OCI-LY1 (cell line): Measurements from ENCODE around the gene PANK3.

Experiments
- EZH2 ChIP-seq: fragments of 200-600 bp; sonication (generic), shearing (Covaris generic); IDR thresholded peaks from 2 replicates; pipeline ENCODE4 v1.8.0; 2017; ENCODE audit warnings: borderline replicate concordance, mixed run types, mild to moderate bottlenecking, antibody characterized with exemption, low read length, moderate library complexity, mixed read lengths
- TF ChIP-seq, protein P1 (sequence below): fragments of 200-600 bp; sonication (generic), shearing (Covaris generic); IDR thresholded peaks from 2 replicates; pipeline ENCODE4 v1.5.1; 2017; ENCODE audit warnings: mild to moderate bottlenecking, antibody characterized with exemption, low read length, moderate library complexity, mixed read lengths

GRCh38 chr5:168531191-168531590, 48.0 kb downstream of the PANK3 start:
- TF ChIP-seq, protein P1, sequence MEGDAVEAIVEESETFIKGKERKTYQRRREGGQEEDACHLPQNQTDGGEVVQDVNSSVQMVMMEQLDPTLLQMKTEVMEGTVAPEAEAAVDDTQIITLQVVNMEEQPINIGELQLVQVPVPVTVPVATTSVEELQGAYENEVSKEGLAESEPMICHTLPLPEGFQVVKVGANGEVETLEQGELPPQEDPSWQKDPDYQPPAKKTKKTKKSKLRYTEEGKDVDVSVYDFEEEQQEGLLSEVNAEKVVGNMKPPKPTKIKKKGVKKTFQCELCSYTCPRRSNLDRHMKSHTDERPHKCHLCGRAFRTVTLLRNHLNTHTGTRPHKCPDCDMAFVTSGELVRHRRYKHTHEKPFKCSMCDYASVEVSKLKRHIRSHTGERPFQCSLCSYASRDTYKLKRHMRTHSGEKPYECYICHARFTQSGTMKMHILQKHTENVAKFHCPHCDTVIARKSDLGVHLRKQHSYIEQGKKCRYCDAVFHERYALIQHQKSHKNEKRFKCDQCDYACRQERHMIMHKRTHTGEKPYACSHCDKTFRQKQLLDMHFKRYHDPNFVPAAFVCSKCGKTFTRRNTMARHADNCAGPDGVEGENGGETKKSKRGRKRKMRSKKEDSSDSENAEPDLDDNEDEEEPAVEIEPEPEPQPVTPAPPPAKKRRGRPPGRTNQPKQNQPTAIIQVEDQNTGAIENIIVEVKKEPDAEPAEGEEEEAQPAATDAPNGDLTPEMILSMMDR, result no peak
- TF ChIP-seq EZH2, result no peak
